ENCODE measurements around the gene DESI1.
"Not testable (repeated sequence)": the region's sequence is repeated elsewhere in the genome, so short reads cannot be mapped to it uniquely, and the experiment has no call there.

DESI1 gene

DNA sequence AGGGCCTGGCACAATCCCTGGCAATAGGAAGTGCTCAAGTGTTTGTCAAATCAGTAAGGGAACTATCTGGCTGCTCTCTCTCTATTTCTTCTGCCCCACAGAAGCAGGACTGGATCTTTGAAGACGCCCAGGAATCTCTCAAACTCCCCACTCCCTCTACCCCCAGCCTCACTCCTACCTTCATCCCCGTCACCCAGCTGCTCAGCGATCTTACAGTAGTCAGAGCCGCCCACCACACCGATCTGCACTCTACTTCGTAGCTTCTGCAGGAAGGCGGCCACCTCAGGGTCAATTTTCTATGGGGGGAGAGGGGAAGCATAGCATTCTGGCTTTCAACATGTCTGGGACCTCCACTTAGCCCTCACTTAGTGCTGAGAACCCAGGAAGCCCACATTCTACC, 34.9 kb downstream of the DESI1 start:
- no peak for DNase-seq (ENCODE audit: low spot score)

DNA sequence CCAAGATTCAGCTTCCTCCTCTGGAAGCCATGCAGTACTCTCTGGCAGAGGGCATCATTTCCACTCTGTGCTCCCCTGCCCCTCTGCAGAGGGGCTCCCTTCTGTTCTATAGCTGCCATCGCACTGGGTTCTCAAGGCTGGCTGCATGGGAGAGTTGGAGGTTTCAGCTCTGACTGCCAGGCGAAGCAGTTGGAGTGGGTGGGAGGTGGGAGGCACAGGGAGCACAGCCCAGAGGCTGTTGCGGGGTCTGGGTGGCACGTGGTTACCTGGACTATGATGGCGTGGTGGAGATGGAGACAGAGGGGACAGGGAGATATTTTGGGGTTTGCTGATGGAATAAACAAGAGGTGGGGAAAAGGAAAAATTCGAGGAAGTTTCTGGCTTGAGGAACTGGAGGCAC, 36.0 kb downstream of the DESI1 start:
- DNase-seq (ENCODE audit: low spot score), result no peak

GRCh38 chr22:41582694-41583093, 38.1 kb downstream of the DESI1 start:
- DNase-seq (ENCODE audit: low spot score), result no peak

DNA sequence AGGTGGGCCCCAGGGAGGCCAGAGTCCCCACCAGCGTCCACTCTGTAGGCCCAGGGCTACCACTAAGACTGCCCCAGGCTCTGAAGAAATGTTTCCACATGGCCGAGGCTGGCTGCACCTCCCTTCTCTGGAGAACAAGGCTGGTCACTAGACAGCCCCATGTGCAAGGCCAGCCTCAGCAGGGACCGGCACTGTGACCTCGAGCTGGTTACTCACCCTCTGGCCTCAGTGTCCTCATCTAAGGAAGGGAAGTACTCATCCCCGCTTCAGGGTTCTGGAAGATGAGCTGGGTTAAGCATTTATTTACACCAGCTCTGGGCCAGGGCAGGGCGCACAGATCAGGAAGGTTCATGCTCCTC, 40.9 kb downstream of the DESI1 start:
- no peak for DNase-seq (ENCODE audit: low spot score)

GRCh38 chr22:41579297-41579996, 41.4 kb downstream of the DESI1 start:
- DNase-seq (ENCODE audit: low spot score), result no peak

DNA sequence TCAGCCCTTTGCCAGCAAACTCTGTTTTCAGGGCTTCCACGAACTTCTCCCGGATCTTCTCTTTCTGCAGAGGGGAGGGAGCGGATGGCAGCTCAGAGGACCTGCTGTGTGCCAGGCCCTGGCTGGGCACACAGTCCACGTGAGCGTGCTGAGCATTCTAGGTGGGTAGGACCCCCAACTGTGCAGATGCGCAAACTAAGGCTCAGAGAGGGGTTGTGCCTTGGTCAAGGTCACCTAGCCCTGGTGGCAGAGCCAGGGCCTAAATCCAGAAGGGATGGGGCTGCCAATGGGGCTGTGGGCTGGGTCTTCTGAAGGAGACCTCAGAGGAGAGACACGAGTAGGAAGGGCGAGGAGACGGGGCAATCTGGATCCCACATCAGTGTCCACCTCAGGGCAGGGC, 42.0 kb downstream of the DESI1 start:
- DNase-seq (ENCODE audit: low spot score), result no peak

GRCh38 chr22:41578114-41578513, 42.7 kb downstream of the DESI1 start:
- no peak for DNase-seq (ENCODE audit: low spot score)

GRCh38 chr22:41576877-41577276, 44.0 kb downstream of the DESI1 start:
- DNase-seq (ENCODE audit: low spot score), result peak; percentile 88

- DNase-seq (ENCODE audit: low spot score), result no peak
These were observed 45.3 kb downstream of the DESI1 start for GRCh38 chr22:41575533-41575932.

DNA sequence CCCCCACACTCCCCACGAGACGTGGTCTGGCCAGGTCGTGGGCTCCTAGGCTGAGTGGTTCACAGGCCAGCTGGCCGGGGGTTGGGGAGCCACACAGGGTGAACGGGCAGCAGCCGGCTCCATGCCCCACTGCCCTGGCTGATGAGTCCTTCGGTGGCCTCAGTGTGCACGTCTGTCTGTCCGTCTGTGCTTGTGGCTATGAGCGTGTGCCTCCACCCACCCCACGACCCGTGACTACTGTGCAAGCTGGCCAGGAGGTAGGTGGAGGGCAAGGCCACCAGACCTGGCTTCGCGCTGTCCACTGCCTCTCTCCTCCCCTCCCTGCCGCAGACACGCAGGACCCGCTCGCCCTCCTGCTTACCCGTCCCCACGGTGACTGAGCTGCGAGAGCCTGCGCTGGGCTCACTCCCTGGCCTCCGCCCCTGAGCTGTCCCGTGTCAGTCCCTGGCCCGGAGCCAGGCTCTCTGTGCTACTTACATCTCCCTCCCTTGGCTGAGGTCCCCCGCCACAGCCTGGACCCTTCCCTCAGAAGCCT, 45.9 kb downstream of the DESI1 start:
- DNase-seq (ENCODE audit: low spot score), result peak; percentile 59

- no peak for DNase-seq (ENCODE audit: low spot score)
These were observed 47.2 kb downstream of the DESI1 start for GRCh38 chr22:41573677-41574076.

- DNase-seq (ENCODE audit: low spot score), result not testable (repeated sequence)
These were observed 48.5 kb downstream of the DESI1 start for GRCh38 chr22:41572305-41572704.

DNA sequence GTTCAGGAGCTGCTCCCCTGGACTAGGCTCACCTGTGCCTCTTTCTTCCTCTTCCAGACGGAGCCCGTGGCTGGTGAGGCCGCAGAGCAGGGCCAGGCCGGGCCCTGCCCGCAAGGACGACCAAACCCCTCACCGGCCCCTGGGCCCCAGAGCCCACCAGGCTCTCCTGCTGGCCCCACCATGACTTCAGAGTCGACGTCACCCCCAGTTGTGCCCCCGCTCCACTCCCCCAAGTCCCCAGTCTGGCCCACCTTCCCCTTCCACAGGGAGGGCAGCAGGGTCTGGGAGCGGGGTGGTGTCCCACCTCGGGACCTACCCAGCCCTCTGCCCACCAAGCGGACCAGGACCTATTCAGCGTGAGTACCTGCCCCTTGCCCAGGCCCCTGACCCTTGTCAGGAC, 49.1 kb downstream of the DESI1 start:
- no peak for DNase-seq (ENCODE audit: low spot score)

- DNase-seq (ENCODE audit: low spot score), result no peak
These were observed 50.6 kb downstream of the DESI1 start for GRCh38 chr22:41570221-41570620.

DNA sequence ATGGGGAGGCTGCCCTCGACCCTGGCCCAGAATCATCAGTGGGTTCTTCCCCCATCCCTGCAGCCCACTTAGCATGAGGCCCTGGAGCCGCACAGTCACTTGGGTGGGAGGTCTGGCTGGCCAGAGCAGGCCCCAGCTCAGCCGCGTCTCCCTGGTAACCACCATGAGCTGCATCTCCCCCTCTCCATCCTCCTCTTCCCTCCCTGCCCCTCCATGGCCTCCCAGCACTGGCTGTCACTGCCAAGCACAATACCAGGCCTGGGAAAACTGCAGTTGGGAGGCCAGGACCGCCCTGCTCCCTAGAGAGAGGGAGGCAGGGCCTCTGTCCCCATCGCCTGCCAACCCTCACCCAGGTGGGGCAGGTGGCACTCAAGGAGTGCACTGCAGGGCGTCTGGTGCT, 52.0 kb downstream of the DESI1 start:
- DNase-seq (ENCODE audit: low spot score), result no peak

DNA sequence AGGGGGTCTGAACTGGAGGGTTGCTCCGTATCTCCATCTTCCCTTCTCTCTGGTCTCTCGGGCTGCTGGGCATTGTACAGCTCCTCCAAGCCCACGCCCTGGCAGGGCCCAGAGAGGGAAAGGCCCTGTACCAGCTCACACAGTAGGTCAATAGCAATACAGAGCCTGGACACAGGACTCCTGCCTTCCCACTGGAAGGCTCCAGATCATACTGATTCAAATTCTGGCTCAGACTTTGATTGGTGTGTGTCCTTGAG, 53.4 kb downstream of the DESI1 start:
- DNase-seq (ENCODE audit: low spot score), result no peak

- DNase-seq (ENCODE audit: low spot score), result peak; percentile 92
These were observed 55.3 kb downstream of the DESI1 start for GRCh38 chr22:41565403-41566054.

DNA sequence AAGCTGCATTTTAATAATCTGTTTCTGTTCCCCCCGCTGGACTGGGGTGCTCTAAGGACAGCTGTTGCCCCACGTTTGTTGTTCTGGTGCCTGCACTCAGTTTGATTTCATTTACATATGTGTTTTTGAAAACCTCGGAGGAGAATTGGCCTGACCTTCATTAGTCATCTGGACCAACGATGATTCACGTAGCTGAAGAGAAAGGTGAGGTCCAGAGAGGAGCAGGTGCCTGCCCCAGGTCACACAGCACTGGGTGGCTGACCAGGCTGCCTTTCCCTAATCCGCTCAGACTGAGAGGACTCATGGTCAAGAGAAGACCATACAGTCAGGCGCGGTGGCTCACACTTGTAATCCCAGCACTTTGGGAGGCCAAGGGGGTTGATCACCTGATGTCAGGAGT, 56.3 kb downstream of the DESI1 start:
- no peak for DNase-seq (ENCODE audit: low spot score)

- peak; percentile 58 for DNase-seq (ENCODE audit: low spot score)
These were observed 57.7 kb downstream of the DESI1 start for GRCh38 chr22:41563051-41563711.

DNA sequence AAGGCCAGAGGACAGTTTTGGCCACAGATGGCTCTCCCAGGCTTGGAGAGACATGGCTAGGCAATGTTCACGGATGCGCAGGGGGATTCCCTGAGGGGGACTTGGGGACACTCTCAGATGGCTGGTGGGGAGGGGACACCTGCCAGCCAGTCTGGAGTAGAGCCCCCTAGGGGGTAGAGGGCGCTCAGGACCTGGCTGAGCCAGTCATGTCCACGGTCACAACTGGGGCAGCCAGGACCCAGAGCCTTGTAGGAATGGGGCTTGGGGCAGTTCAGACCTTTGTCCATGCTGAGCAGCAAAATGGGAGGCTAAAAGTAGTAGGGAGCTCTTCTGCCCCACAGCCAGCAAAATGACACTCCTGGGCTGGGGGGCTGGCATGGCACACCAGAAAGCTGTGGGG, 58.4 kb downstream of the DESI1 start:
- no peak for DNase-seq (ENCODE audit: low spot score)

- DNase-seq (ENCODE audit: low spot score), result peak; percentile 60
These were observed 59.1 kb downstream of the DESI1 start for GRCh38 chr22:41561788-41562187.

DNA sequence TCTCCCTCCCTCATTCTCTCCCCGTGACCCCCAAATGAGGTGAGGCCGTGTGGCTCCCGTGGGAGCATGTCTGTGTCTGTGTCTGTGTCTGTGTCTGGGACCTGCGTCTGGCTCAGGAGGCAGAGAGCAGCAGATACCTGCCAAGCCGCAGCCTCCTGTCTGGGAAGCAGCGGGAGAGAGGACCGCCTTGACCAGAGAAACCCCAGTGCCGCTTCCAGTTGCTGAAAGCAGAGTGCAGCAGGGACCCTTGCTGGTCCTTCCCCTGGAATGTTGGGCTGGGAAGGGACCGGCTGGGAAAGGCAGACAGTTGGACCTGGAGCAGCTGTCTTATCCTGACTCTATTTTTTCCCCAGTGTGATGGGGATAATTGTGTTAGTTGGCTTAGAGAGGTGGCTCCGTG, 59.5 kb downstream of the DESI1 start:
- no peak for DNase-seq (ENCODE audit: low spot score)

DNA sequence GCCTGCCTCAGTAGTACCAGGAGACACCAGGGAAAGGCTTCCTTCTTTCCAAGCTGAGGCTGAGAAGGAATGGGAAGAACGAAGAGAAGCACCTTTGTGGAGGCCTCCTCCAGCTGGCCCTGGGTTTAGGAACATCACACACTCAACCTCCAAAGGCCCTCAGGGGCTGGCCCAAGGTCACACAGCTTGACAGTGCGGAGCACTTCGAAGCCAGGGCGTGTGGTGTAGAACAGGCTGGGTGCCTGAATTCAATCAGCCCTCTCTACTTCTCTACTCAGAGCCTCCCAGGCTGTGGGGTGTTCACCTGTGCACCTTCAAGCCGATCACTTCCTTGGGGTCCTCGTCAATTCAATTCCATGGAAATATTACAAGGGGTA, 60.8 kb downstream of the DESI1 start:
- DNase-seq (ENCODE audit: low spot score), result no peak

DNA sequence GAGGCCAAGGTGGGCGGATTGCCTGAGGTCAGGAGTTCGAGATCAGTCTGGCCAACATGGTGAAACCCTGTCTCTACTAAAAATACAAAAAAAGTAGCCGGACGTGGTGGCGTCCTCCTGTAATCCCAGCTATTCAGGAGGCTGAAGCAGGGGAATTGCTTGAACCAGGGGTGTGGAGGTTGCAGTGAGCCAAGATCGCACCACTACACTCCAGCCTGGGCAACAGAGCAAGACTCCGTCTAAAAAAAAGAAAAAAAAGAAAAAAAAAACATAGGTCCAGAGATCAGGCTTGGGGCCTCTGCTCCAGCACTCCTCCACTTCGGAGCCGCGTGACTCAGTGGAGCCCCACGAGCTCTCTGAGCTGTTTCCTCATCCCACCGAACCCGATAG, 62.6 kb downstream of the DESI1 start:
- not testable (repeated sequence) for DNase-seq (ENCODE audit: low spot score)
